ENCODE measurements around the gene ZNF230.

ZNF230 gene

GRCh38 chr19:44042147-44042546 lies 39.4 kb downstream of the ZNF230 start:
- no peak for DNase-seq (ENCODE audit: low spot score)

DNA sequence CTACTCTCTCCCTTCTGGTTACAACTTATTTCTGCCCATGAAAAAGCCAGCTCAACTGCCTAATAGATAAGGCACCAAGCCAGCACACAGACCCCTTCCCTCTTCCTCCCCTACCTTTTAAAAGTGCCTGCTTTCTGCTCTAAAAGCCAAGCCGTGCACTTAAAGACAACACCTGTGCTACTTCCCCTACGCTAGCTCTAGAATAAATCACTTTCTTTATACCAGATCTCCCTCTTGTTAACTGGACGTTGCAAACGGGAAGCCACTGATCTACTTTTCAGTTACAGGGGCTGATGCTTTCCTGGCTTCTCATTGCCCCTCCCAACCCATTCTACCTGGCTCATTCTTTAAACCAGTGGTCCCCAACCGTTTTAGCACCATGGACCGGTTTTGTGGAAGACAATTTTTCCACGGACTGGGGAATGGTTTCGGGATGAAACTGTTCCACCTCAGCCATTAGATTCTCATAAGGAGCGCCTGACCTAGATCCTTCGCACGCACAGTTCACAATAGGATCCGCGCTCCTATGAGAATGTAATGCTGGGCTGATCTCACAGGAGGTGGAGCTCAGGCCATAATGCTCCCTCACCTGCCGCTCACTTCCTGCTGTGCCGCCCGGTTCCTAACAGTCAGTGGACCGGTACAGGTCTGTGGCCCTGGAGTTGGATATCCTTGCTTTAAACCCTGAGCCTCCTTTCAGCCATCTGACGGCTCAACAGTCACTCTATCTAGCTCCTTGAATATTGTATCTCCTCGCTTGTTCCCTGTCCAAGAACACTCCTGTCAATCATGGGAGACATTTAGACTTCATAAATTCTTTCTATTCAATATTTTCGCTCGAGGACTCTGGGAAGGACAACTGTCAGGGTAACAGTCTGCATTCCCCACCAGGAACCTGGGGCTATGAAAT lies 48.2 kb downstream of the ZNF230 start:
- no peak for DNase-seq (ENCODE audit: low spot score)

- peak; percentile 96 for DNase-seq (ENCODE audit: low spot score)
These were observed 49.1 kb downstream of the ZNF230 start, which contains the start of gene ZNF223 for GRCh38 chr19:44051650-44052402. ZNF223 (plus strand) TSS chr19:44052036; CDS start chr19:44055177, 3,141 bp downstream.

- DNase-seq (ENCODE audit: low spot score), result no peak
These were observed 53.1 kb downstream of the ZNF230 start for GRCh38 chr19:44055870-44056269.

- DNase-seq (ENCODE audit: low spot score), result no peak
These were observed 56.5 kb downstream of the ZNF230 start for GRCh38 chr19:44059229-44059628.

DNA sequence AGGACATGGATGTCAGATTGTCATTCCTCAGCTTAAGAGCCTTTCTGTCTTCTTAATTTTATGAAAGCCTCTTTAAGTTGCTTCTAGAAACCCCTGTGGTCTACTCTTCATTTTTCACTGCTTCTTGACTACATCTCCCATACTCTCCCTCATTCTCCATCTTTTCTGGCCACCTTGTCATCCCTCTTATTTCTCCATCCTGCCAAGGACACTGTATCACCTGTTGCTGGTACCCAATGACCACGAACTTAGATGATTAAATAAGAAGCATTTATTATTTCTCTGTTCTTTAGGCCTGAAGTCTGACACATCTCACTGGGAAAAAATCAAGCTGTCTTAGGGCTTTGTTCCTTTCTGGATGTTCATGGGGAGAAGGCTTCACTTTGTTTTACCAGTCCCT lies 58.3 kb downstream of the ZNF230 start:
- DNase-seq (ENCODE audit: low spot score), result no peak
